Measurements from ENCODE around the gene NEK4.

NEK4 gene

DNA sequence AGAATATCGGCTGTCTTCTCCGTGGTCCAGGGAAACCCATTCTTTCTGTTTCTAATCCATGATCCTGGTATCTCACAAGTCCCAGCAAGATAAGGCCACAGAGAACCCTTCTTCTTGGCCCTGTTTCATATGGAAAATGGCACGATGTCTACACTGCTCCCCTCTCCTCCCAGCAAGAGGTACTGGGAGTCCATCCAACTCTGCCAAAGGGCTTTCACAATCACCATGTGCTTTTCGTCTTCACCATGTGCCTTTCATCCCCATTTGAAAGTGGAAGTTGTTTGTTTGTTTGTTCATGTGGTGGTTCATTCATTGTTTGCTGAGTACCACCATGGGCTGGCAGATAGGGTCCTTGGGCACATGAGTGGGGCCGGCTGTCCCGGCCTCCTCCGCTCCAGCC is 29.3 kb upstream of the NEK4 start:
- DNase-seq (ENCODE audit: low read depth), result peak; percentile 48
- TF ChIP-seq, protein P1, sequence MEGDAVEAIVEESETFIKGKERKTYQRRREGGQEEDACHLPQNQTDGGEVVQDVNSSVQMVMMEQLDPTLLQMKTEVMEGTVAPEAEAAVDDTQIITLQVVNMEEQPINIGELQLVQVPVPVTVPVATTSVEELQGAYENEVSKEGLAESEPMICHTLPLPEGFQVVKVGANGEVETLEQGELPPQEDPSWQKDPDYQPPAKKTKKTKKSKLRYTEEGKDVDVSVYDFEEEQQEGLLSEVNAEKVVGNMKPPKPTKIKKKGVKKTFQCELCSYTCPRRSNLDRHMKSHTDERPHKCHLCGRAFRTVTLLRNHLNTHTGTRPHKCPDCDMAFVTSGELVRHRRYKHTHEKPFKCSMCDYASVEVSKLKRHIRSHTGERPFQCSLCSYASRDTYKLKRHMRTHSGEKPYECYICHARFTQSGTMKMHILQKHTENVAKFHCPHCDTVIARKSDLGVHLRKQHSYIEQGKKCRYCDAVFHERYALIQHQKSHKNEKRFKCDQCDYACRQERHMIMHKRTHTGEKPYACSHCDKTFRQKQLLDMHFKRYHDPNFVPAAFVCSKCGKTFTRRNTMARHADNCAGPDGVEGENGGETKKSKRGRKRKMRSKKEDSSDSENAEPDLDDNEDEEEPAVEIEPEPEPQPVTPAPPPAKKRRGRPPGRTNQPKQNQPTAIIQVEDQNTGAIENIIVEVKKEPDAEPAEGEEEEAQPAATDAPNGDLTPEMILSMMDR (IDR thresholded peaks at IDR 0.05; ENCODE audit: low read length, missing control alignments), result no peak
- H3K4me3 ChIP-seq (replicated peaks; ENCODE audit: low read depth, low read length), result no peak overlapping the region

DNA sequence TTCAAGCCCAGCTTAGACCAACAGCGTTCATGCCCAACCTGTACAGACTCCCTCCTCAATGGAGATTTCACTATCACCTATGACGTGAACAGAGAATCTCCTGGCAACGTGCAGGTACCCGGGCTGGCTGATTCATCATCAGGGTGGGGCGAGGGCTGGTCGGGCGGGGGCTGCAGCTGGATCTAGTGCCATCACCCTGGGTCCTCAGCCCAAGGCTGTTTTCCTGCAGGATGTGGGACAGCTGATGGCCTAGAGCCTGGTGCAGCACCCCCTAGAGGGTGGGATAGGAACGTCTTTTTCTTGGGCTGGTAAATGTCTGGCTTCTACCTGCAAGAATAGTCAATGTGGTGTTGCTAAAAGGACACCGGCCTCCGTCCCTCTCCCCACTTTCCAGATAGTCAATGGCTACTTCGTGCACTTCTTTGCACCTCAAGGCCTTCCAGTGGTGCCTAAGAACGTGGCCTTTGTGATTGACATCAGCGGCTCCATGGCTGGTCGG is 28.3 kb upstream of the NEK4 start:
- TF ChIP-seq, protein P1 (IDR thresholded peaks at IDR 0.05; ENCODE audit: low read length, missing control alignments), result peak; percentile 45
- DNase-seq (ENCODE audit: low read depth), result no peak
- H3K4me3 ChIP-seq (replicated peaks; ENCODE audit: low read depth, low read length), result no peak overlapping the region

DNA sequence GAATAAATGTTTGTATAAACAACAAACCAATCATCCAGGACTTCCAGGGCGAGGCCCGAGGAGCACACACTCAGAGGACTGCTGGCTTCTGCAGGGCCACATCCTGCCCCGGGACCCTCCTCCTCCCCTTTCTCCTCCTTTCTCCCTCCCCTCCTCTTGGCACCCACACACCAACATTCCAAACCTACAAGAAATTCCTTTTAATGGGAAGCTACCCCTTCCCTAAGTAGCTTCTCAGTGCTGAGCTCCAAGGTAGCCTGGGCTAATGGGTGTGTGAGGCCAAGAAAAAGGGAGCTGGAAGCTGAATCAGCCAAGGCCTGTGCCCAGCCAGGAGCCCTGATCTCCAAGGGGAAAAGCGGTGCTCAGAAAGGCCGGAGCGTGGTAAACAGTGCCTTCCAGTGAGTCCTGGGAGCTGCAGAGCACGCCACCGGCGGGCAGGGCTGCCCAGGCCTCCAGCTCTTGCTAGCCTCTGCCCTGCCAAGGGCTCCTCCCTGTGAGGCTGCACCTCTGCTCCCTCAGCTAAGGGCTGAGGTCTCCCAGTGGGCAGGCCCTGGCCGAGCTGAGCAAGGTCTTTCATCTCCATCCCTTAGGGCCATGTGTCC is 27.7 kb upstream of the NEK4 start:
- H3K4me3 ChIP-seq (replicated peaks; ENCODE audit: low read depth, low read length), result no peak overlapping the region
- DNase-seq (ENCODE audit: low read depth), result no peak
- TF ChIP-seq, protein P1 (IDR thresholded peaks at IDR 0.05; ENCODE audit: low read length, missing control alignments), result no peak

DNA sequence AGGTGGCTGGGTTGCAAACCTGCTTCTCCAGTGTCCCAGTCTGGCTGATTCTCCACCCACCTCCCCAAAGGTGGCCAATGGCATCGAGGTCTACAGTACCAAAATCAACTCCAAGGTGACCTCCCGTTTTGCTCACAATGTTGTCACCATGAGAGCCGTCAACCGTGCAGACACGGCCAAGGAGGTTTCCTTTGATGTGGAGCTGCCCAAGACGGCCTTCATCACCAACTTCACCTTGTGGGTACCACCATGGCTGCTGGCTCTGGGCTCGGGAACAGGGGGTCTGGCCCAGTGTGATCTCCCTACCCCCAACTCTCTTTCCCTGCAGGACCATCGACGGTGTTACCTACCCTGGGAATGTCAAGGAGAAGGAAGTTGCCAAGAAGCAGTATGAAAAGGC is 25.7 kb upstream of the NEK4 start:
- H3K4me3 ChIP-seq (replicated peaks; ENCODE audit: low read depth, low read length), result no peak overlapping the region
- no peak for DNase-seq (ENCODE audit: low read depth)
- TF ChIP-seq, protein P1 (IDR thresholded peaks at IDR 0.05; ENCODE audit: low read length, missing control alignments), result no peak

DNA sequence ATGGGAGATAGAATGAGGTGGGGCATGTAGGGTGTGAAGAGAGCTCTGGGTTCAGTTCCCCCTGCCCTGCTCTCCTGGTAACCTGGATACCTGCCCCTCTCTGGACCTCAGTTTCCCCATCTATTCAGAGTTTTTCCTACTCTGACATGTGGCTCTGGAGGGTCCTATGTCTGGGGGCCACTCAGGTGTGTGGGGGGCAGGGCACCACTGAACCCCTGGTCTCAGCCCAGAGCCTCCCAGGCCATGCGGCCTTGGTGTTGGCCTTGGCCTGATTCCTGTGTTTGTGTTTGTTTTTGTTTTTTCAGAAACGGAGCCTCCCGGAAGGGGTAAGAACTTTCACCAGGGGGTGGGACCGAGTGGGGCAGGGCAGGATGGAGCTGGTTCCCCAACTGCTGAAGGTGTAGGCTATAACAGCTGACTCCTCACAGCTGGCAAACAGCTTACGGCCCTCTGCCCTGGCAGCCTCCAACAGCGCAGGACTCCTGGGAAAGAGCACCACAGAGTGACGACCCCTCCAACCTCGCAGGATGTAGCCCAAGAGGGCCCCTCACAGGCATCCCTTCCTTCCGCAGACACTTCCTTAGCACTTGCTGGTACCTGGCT is 24.7 kb upstream of the NEK4 start:
- no peak for DNase-seq (ENCODE audit: low read depth)
- TF ChIP-seq, protein P1 (IDR thresholded peaks at IDR 0.05; ENCODE audit: low read length, missing control alignments), result no peak
- no peak overlapping the region for H3K4me3 ChIP-seq (replicated peaks; ENCODE audit: low read depth, low read length)

DNA sequence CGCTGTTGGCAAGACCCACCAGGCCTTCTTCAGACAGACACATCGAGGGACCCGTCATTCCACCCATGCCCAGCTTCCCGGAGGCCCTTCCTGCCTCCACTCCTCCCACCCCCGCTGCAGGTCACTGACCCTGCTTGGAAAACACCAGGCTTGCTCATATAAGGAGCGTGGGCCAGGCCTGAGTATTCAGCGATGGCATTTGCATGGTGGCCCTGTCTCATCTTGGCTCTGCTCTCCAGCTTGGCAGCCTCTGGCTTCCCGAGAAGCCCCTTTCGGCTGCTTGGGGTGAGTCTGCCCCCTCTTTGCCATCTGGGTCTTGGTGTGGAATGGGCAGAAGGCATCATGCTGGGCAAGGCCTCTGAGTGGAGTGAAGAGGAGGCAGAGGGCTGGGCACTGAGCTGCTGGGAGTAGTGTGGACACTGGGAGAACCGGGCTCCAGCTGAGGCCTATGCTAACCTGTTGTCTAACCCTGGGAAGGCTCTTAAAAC is 23.9 kb upstream of the NEK4 start, which contains the start of gene ITIH3:
Gene ITIH3, plus strand, starts transcription at position 185 of the 488 bp plus-strand sequence. Its CDS starts 8 bp downstream, at position 193.
- DNase-seq (ENCODE audit: low read depth), result no peak
- TF ChIP-seq, protein P1 (IDR thresholded peaks at IDR 0.05; ENCODE audit: low read length, missing control alignments), result no peak
- no peak within 1 kb of the TSS for H3K4me3 ChIP-seq (replicated peaks; ENCODE audit: low read depth, low read length)
